ENCODE results near the gene RSRP1.

DNA sequence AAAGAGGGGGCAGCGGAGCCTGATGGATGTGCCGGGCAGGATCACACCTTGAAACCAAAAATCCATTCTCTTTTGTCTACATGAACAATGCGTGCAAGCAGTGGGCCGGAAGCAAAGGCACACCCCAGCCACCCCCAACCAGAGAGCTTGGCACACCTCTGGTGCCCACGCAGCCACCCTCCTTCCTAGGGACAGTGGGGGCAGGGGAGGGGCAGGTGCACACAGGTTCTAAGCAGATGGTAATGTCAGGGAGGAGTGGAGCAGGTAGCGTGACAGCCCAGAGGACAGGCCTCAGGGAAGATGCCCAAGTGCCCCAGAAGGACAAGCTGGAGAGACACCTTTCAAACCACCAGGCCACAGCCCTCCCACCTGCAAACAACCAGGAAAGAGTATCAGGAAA lies 51.4 kb downstream of the RSRP1 start:
- TF ChIP-seq, protein P1, sequence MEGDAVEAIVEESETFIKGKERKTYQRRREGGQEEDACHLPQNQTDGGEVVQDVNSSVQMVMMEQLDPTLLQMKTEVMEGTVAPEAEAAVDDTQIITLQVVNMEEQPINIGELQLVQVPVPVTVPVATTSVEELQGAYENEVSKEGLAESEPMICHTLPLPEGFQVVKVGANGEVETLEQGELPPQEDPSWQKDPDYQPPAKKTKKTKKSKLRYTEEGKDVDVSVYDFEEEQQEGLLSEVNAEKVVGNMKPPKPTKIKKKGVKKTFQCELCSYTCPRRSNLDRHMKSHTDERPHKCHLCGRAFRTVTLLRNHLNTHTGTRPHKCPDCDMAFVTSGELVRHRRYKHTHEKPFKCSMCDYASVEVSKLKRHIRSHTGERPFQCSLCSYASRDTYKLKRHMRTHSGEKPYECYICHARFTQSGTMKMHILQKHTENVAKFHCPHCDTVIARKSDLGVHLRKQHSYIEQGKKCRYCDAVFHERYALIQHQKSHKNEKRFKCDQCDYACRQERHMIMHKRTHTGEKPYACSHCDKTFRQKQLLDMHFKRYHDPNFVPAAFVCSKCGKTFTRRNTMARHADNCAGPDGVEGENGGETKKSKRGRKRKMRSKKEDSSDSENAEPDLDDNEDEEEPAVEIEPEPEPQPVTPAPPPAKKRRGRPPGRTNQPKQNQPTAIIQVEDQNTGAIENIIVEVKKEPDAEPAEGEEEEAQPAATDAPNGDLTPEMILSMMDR (IDR thresholded peaks at IDR 0.05; ENCODE audit: extremely low read depth in 1 of 2, insufficient read depth in 1 of 2, low read depth in 1 of 2, low read length in 2 of 2): no peak
- TF ChIP-seq, protein P2, sequence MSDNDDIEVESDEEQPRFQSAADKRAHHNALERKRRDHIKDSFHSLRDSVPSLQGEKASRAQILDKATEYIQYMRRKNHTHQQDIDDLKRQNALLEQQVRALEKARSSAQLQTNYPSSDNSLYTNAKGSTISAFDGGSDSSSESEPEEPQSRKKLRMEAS (IDR thresholded peaks at IDR 0.05; ENCODE audit: insufficient read depth, insufficient read length): no peak
- TF ChIP-seq POLR2A (IDR thresholded peaks at IDR 0.05; ENCODE audit: low read depth, low read length) (no peak), POLR2AphosphoS5 (IDR thresholded peaks at IDR 0.05; ENCODE audit: insufficient read depth, low read depth, low read length) (no peak), EZH2 (IDR thresholded peaks at IDR 0.05; ENCODE audit: borderline replicate concordance, low read depth, low read length, severe bottlenecking) (no peak), MYC (IDR thresholded peaks at IDR 0.05; ENCODE audit: low read depth, low read length) (no peak), FOS (IDR thresholded peaks at IDR 0.05; ENCODE audit: borderline replicate concordance, insufficient read depth, low read length) (no peak), GATA2 (IDR thresholded peaks at IDR 0.05; ENCODE audit: insufficient read depth, insufficient read length, low read depth, low read length) (no peak), JUN (IDR thresholded peaks at IDR 0.05; ENCODE audit: borderline replicate concordance, insufficient read depth, insufficient read length, low read depth) (no peak)

Data from endothelial cell of umbilical vein (primary cell).